ENCODE data around the gene MCEMP1. TPM values are rescaled to one million over a fixed set of nuclear protein-coding genes. Genes with fewer than 3 reads are reported as not detected.

Gene MCEMP1
- total RNA-seq, 4 donors from 2014 or later: 0.67 TPM; not detected in 3

DNA sequence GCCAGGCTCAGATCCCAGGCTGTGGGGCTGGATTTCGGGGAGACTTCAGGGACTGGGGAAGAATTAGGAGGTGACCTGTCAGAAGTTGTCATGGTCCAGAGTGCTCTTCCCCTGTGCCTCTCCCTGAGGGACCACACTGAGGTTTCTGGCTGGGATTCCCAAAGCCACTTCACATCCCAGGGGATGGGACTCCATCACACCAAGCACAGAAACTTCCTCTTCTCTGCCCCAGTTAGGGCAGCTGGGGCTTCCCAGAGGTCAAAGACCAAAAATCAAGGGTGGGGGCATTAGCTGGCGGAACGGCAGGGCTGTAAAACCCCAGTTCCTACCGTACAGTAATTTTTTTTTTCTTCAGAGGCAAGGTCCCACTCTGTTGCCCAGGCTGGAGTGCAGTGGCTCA, 17.6 kb downstream of the MCEMP1 start:
- Histone ChIP-seq H3K9me3 (no peaks in the 10 kb centered on the region), H3K36me3 (no peaks in the 10 kb centered on the region), H3K4me1 (no peaks in the 10 kb centered on the region), H3K27ac (no peak overlapping the region), H3K4me3 (no peak overlapping the region), H3K27me3 (peaks cover 0 to 4% of the 10 kb centered on the region in 2 donors)
- TF ChIP-seq, protein P1, sequence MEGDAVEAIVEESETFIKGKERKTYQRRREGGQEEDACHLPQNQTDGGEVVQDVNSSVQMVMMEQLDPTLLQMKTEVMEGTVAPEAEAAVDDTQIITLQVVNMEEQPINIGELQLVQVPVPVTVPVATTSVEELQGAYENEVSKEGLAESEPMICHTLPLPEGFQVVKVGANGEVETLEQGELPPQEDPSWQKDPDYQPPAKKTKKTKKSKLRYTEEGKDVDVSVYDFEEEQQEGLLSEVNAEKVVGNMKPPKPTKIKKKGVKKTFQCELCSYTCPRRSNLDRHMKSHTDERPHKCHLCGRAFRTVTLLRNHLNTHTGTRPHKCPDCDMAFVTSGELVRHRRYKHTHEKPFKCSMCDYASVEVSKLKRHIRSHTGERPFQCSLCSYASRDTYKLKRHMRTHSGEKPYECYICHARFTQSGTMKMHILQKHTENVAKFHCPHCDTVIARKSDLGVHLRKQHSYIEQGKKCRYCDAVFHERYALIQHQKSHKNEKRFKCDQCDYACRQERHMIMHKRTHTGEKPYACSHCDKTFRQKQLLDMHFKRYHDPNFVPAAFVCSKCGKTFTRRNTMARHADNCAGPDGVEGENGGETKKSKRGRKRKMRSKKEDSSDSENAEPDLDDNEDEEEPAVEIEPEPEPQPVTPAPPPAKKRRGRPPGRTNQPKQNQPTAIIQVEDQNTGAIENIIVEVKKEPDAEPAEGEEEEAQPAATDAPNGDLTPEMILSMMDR (IDR thresholded peaks at IDR 0.05): no peak
- DNase-seq: no peak
- intact Hi-C loops (cut with DNase I; ENCODE audit: low total_unique reads): no loop called here

DNA sequence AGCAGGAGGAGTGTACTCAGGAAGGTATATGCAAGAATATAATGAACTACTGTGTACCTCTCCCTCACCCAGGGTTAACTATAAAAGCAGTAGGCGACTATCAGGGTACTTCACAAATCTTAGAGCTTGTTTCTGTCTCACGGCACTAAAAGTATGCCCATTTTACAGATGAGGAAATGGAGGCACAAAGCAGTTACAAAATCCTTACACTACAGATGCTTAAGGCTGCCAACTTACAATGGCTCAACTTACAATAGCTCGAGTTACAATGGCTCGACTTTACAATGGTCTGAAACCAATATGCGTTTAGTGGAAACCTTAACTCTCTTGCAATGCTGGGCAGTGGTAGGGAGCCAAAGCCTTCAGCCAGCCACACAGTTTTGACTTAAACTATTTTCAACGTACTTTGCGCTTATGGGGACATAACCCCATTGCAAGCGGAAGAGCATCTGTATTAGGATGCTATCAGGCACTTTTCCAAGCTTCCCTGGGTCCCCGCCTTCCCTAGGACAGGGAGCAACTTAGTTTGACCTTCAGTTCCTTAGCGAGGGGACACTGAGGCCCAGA, 20.9 kb downstream of the MCEMP1 start:
- H3K27me3 ChIP-seq: no peaks in the 10 kb centered on the region
- no peak for DNase-seq
- TF ChIP-seq, protein P1 (IDR thresholded peaks at IDR 0.05): no peak
- no peak for TF ChIP-seq POLR2A (IDR thresholded peaks at IDR 0.05)

DNA sequence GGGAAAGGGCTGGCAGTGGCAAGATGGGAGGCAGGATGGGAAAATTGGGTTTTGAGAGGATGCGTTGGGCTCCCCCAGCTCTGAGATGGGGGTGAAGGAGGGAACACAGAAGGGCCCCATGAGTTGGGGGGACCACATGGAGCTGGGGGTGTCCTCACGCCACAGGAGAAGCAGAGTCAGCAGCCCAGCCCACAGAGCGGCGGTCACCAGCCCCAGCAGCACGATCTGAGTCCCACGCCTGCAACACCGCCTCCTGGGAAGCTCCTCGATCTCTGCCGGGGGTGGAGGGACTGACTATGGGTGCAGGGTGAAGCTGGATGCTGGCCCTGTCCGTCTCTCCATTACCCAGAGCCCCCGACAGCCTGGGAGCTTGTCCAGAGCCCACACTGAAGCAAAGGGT, 21.7 kb downstream of the MCEMP1 start:
- Histone ChIP-seq H3K27me3 (no peaks in the 10 kb centered on the region), H3K9me3 (no peaks in the 10 kb centered on the region), H3K36me3 (no peaks in the 10 kb centered on the region), H3K4me1 (no peaks in the 10 kb centered on the region), H3K4me3 (no peak overlapping the region), H3K27ac (no peak overlapping the region)
- DNase-seq: no peak
- intact Hi-C loops (cut with DNase I; ENCODE audit: low total_unique reads): no loop called here
- TF ChIP-seq, protein P1 (IDR thresholded peaks at IDR 0.05): no peak
- TF ChIP-seq POLR2A (IDR thresholded peaks at IDR 0.05): no peak

More for the DNA sequence above, 20.9 kb downstream of the MCEMP1 start:
- Histone ChIP-seq H3K4me3 (no peak overlapping the region), H3K4me1 (no peaks in the 10 kb centered on the region), H3K9me3 (no peaks in the 10 kb centered on the region), H3K27ac (no peak overlapping the region), H3K36me3 (no peaks in the 10 kb centered on the region)
- intact Hi-C loops (cut with DNase I; ENCODE audit: low total_unique reads): no loop called here

DNA sequence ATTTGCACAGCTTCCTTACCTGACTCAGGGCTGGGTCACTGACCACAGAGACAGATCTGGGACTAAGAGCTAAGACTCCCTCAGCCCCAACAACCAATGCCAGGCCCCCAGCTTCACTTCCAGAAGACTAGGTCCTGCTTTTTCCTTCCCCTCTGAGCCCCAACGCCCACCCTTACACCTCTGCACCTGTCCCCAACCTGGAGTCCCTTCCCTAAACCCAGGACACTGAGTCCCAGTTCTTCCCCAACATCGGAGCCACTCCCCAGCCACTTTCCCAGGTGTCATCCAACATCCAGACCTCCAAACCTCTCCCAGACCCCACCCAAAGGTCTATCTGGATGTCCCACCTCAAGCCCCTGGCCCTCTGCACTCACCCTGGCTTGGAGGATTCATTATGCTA, 22.1 kb downstream of the MCEMP1 start:
- intact Hi-C loops (cut with DNase I; ENCODE audit: low total_unique reads): no loop called here
- Histone ChIP-seq H3K4me3 (no peak overlapping the region), H3K4me1 (no peaks in the 10 kb centered on the region), H3K27ac (no peak overlapping the region), H3K9me3 (no peaks in the 10 kb centered on the region), H3K27me3 (no peaks in the 10 kb centered on the region), H3K36me3 (no peaks in the 10 kb centered on the region)
- TF ChIP-seq POLR2A (IDR thresholded peaks at IDR 0.05): no peak
- TF ChIP-seq, protein P1 (IDR thresholded peaks at IDR 0.05): no peak
- DNase-seq: no peak

DNA sequence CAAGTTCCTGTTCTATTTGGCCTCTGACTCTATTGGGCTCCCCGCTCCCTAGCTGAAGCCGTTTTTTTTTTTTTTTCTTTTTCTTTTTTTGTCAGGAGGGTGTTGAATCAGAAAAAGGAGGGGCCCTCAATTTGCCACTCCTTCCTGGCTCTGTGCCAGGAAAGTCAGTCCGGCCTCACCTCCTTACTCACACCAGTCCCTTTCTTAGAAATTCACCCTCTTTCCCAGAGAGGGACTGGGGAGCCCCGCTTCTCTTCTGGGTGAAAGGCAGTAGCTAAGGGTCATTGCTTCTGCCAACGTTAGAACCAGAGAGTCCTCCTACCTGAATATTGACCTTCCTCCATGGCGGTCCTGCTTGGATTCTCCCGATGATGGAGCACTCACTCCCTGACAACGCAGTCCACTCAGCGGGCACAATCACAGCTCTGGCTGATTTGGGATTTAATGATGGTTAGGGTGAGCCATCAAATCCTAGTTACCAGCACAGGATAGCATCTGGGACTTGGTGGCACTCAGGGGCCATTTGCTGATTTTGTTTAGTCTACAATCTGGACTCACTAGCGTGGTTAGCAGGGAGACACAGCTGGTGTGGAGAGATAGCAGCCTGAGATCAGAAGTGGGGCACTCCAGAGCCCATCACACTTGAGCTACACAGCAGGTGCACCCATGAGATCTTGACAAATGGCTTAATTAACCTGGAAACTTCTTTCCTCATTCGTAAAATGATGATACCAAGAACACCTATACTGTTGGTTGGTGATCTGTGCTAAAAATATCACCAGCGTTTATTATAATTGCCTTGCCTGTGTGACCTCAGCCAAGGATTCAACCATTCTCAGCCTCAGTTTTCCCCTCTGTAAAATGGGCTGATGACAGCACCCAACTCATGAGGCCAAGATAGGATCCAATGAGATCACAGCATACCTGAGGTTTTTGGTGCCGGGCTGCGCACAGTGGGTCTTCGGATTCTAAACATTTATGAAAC, 22.8 kb downstream of the MCEMP1 start:
- no peaks in the 10 kb centered on the region for H3K4me1 ChIP-seq
- H3K27me3 ChIP-seq: no peaks in the 10 kb centered on the region
- DNase-seq: no peak
- H3K4me3 ChIP-seq: no peak overlapping the region
- TF ChIP-seq, protein P1 (IDR thresholded peaks at IDR 0.05): no peak
- no peak for TF ChIP-seq POLR2A (IDR thresholded peaks at IDR 0.05)
- intact Hi-C loops (cut with DNase I; ENCODE audit: low total_unique reads): no loop called here
- no peak overlapping the region for H3K27ac ChIP-seq
- H3K36me3 ChIP-seq: no peaks in the 10 kb centered on the region
- no peaks in the 10 kb centered on the region for H3K9me3 ChIP-seq
